Measurements from ENCODE around the gene PTH1R.

PTH1R gene

GRCh38 chr3:46850468-46850779 is 27.1 kb upstream of the PTH1R start:
- no peak for DNase-seq

GRCh38 chr3:46851364-46852333 is 25.9 kb upstream of the PTH1R start:
- DNase-seq, result no peak

GRCh38 chr3:46852334-46852720 is 25.2 kb upstream of the PTH1R start:
- no peak for DNase-seq

- DNase-seq, result no peak
Measured at GRCh38 chr3:46852839-46853355, 24.6 kb upstream of the PTH1R start.

GRCh38 chr3:46853441-46854415 is 23.8 kb upstream of the PTH1R start:
- no peak for DNase-seq

GRCh38 chr3:46854555-46854991 is 22.9 kb upstream of the PTH1R start:
- no peak for DNase-seq

GRCh38 chr3:46856576-46857471 is 20.7 kb upstream of the PTH1R start:
- no peak for DNase-seq

GRCh38 chr3:46857485-46858341 is 19.8 kb upstream of the PTH1R start:
- no peak for DNase-seq

GRCh38 chr3:46858456-46858855 is 19.1 kb upstream of the PTH1R start:
- DNase-seq, result no peak

GRCh38 chr3:46859001-46859710 is 18.4 kb upstream of the PTH1R start:
- DNase-seq, result no peak

GRCh38 chr3:46860017-46860809 is 17.3 kb upstream of the PTH1R start:
- no peak for DNase-seq

- DNase-seq, result no peak
Measured at GRCh38 chr3:46860810-46861604, 16.5 kb upstream of the PTH1R start.

- no peak for DNase-seq
Measured at GRCh38 chr3:46861605-46862368, 15.7 kb upstream of the PTH1R start.

- no peak for DNase-seq
Measured at GRCh38 chr3:46862369-46863025, 15.0 kb upstream of the PTH1R start.

GRCh38 chr3:46863261-46863782 is 14.2 kb upstream of the PTH1R start, which contains the start of gene MYL3:
Gene MYL3, minus strand, starts transcription at chr3:46863444. Its CDS starts 54 bp downstream, at chr3:46863390.
- no peak for DNase-seq

- no peak for DNase-seq
Measured at GRCh38 chr3:46864061-46864881, 13.2 kb upstream of the PTH1R start.
